ENCODE results near the gene MGAT4C.

Gene MGAT4C

GRCh38 chr12:85963326-85963725 is 292.9 kb downstream of the MGAT4C start:
- DNase-seq: no peak

GRCh38 chr12:85956081-85956480 is 300.1 kb downstream of the MGAT4C start:
- DNase-seq: no peak

- no peak for DNase-seq
Measured at GRCh38 chr12:85955127-85955526, 301.1 kb downstream of the MGAT4C start.

- no peak for DNase-seq
Measured at GRCh38 chr12:85951823-85952222, 304.4 kb downstream of the MGAT4C start.

- DNase-seq: no peak
Measured at GRCh38 chr12:85949253-85949652, 306.9 kb downstream of the MGAT4C start.

GRCh38 chr12:85948340-85948739 is 307.9 kb downstream of the MGAT4C start:
- no peak for DNase-seq

GRCh38 chr12:85947286-85947685 is 308.9 kb downstream of the MGAT4C start:
- no peak for DNase-seq

GRCh38 chr12:85946375-85946774 is 309.8 kb downstream of the MGAT4C start:
- no peak for DNase-seq

- DNase-seq: no peak
Measured at GRCh38 chr12:85927166-85927565, 329.0 kb downstream of the MGAT4C start.

- no peak for DNase-seq
Measured at GRCh38 chr12:85923767-85924331, 332.3 kb downstream of the MGAT4C start.

GRCh38 chr12:85920324-85920947 is 335.8 kb downstream of the MGAT4C start:
- DNase-seq: no peak
